ENCODE results near the gene APCDD1L. TPM values are rescaled to one million over a fixed set of nuclear protein-coding genes. Genes with fewer than 3 reads are reported as not detected.

Gene APCDD1L
- total and polyA plus RNA-seq, 2 of the 8 experiments (the other 6 are each of a cell fraction or from before 2014, with no cell fraction given), result 0.83 to 3.1 TPM

DNA sequence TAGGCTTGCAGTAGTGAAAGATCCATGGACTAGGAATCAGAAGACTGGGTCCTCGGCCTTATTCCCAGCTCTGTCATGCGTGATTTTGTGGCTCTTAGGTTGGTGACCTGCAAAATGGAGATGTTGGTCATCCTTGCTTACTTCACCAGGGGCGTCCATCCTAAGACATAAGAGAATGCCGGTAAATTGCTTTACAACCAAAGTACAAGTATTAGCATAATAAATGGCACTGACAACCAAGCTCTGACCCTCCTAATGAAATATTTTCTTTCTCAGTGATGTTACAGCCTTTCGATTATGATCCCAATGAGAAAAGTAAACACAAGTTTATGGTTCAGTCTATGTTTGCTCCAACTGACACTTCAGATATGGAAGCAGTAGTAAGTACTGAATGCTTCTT lies 80.9 kb downstream of the APCDD1L start:
- Histone ChIP-seq H2BK5ac (ENCODE audit: low read depth, low read length) (no peak overlapping the region), H3K4ac (replicated peaks; ENCODE audit: insufficient read length, low read depth, low read length) (no peak overlapping the region), H2BK120ac (replicated peaks; ENCODE audit: low read depth, low read length) (no peak overlapping the region), H2BK20ac (ENCODE audit: low read length) (no peak overlapping the region), H4K5ac (ENCODE audit: insufficient read length, low read depth, low read length) (no peak overlapping the region), H2BK12ac (ENCODE audit: low read depth, low read length) (no peak overlapping the region), H2AK5ac (ENCODE audit: low read depth, low read length) (no peak overlapping the region), H3K4me3 (ENCODE audit: extremely low read depth in 1 of 4, insufficient read depth in 2 of 4, low read depth in 3 of 4, low read length in 4 of 4) (no peak overlapping the region), H2BK15ac (ENCODE audit: low read length) (no peak overlapping the region), H3K36me3 (ENCODE audit: control insufficient read depth in 2 of 4, insufficient read depth in 4 of 4, low read length in 3 of 4) (peaks cover 0 to 3% (median 0%) of the 10 kb centered on the region in 4 experiments; a peak in 1 of 8 replicates), H4K8ac (ENCODE audit: extremely low read depth, insufficient read depth, low read length) (no peak overlapping the region), H4K20me1 (replicated peaks in 1 of 2; ENCODE audit: control insufficient read depth in 1 of 2, insufficient read depth in 2 of 2, low read length in 2 of 2) (peaks cover 0 to 2% of the 10 kb centered on the region in 2 experiments), H3K14ac (ENCODE audit: insufficient read length) (no peak overlapping the region), H3K27me3 (replicated peaks in 1 of 4; ENCODE audit: control insufficient read depth in 3 of 4, extremely low read depth in 1 of 4, insufficient read depth in 3 of 4, low read length in 3 of 4) (no peaks in the 10 kb centered on the region), H3K9me3 (ENCODE audit: insufficient read depth in 2 of 2, low read depth in 1 of 2, low read length in 1 of 2) (no peaks in the 10 kb centered on the region), H3K79me1 (ENCODE audit: low read depth, low read length) (peaks cover 7% of the 10 kb centered on the region), H4K91ac (replicated peaks; ENCODE audit: insufficient read length, low read length) (no peak overlapping the region), H3K4me2 (ENCODE audit: insufficient read depth in 1 of 2, low read depth in 2 of 2, low read length in 2 of 2) (no peak overlapping the region), H3K4me1 (replicated peaks in 1 of 4; ENCODE audit: control insufficient read depth in 3 of 4, insufficient read depth in 4 of 4, low read length in 3 of 4) (peaks cover 0 to 19% (median 10%) of the 10 kb centered on the region in 4 experiments; a peak in 5 of 7 replicates), H3K27ac (ENCODE audit: low read depth, low read length) (no peak overlapping the region), H3K23ac (ENCODE audit: insufficient read length) (no peak overlapping the region), H3K56ac (replicated peaks; ENCODE audit: insufficient read length, low read depth, low read length) (no peak overlapping the region), H3K18ac (ENCODE audit: extremely low read depth, low read length) (no peak overlapping the region), H3K23me2 (ENCODE audit: low read depth, low read length) (no peaks in the 10 kb centered on the region), H3K9ac (replicated peaks in 1 of 4; ENCODE audit: extremely low read depth in 1 of 4, low read depth in 3 of 4, low read length in 3 of 4) (no peak overlapping the region), H3K79me2 (ENCODE audit: control insufficient read depth in 1 of 2, insufficient read depth in 2 of 2, low read length in 2 of 2) (peaks cover 13 to 84% of the 10 kb centered on the region in 2 experiments; a peak in 3 of 4 replicates), H2AFZ (ENCODE audit: low read length) (no peak overlapping the region)
- POLR2A ChIA-PET (ENCODE audit: partially characterized antibody), result interaction anchor here (2.0 kb wide), 1 partner anchor 10 kb away, joined by 8 read pairs; no protein-coding TSS in a partner anchor
- no peak for TF ChIP-seq SIN3A (conservative IDR thresholded peaks at IDR 0.05 in 1 of 2, IDR thresholded peaks at IDR 0.05 in 1 of 2; ENCODE audit: low read depth in 1 of 2, low read length in 2 of 2)
- CTCF ChIA-PET (ENCODE audit: partially characterized antibody), result interaction anchor here (1.0 to 2.6 kb wide), 7 partner anchors 10 to 198 kb away, joined by 3 to 12 read pairs (median 3); no protein-coding TSS in a partner anchor
- DNase-seq (ENCODE audit: low read depth in 1 of 2, low spot score in 2 of 2) (no peak), FAIRE-seq (no peak)
- WGBS, 2 experiments (ENCODE audit: extremely low coverage in 1 of 2, insufficient coverage in 1 of 2, insufficient read length in 1 of 2, insufficient replicate concordance in 2 of 2, low coverage in 1 of 2, low lambda C conversion rate in 2 of 2, missing lambda C conversion rate in 1 of 2), result 87% methylated on average over 5 of the region's 5 CpGs; no CpG with 5 or more reads in 1 of the 2 experiments
